NCI-H2196 (cell line): ENCODE results near the gene ODAD2.
"Not testable (repeated sequence)": the region's sequence is repeated elsewhere in the genome, so short reads cannot be mapped to it uniquely, and the experiment has no call there.

Experiments
- DNase-seq: peaks from one replicate; lab custom pipeline; 2025; ENCODE audit not compliant: unreplicated experiment; lab: John Stamatoyannopoulos, UW

ODAD2 gene

DNA sequence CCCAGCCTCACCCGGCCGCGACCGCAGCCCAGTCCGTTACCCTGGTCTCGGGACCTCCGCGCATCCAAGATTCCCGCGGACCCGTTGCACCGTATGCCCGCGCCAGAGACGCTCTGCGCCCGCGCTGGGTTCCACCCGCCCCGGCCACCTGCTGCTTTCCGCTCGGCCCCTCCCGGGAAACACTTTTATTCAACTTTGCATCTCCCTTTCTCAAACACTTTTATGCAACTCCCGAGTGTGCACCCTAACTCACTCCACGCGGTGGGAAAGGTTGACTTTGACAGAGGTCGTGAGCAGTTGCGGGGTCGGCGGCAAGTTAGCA lies at the start of gene ODAD2:
TSS of gene ODAD2 (minus strand) at position 126 of the 322 bp plus-strand sequence. CDS start 3,937 bp downstream, outside the sequence.
- no peak for DNase-seq

GRCh38 chr10:28047061-28047460 lies 48.2 kb upstream of the ODAD2 start:
- DNase-seq, result no peak

GRCh38 chr10:28046579-28046978 lies 47.7 kb upstream of the ODAD2 start:
- no peak for DNase-seq

DNA sequence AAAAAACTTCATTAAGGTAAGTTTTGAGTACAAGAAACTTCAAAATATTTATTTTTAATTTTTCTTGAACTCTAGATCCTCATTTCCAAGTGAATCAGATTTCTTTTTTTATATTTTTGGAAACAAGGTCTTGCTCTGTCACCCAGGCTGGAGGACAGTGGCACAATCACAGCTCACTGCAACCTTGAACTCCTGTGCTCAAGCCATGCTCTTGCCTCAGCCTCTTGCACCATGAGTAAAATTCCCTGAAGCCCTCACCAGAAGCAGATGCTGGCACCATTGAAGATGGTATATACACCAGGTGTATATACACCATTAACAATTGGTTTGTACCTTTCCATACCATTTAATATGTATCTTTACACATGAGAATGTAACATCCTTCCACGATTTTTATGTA lies 45.1 kb upstream of the ODAD2 start:
- DNase-seq, result no peak

DNA sequence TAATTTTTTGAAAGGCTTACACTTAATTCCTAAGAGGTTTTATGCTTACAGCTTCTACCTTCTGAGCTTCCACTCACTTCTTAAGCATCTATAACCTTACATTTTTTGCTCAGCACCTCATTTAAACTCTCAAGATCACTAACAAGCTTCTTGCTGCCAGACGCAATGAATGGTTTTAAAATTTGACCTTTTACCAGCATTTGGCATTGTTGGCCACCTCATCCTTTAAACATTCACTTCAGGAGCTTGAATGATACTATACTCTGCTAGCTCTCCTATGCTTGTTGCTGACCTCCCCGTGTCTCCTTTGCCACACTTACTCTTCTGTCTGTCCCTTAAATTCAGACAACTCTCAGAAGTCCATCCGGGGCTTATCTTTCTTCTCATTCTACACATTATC lies 37.7 kb upstream of the ODAD2 start:
- DNase-seq, result no peak

DNA sequence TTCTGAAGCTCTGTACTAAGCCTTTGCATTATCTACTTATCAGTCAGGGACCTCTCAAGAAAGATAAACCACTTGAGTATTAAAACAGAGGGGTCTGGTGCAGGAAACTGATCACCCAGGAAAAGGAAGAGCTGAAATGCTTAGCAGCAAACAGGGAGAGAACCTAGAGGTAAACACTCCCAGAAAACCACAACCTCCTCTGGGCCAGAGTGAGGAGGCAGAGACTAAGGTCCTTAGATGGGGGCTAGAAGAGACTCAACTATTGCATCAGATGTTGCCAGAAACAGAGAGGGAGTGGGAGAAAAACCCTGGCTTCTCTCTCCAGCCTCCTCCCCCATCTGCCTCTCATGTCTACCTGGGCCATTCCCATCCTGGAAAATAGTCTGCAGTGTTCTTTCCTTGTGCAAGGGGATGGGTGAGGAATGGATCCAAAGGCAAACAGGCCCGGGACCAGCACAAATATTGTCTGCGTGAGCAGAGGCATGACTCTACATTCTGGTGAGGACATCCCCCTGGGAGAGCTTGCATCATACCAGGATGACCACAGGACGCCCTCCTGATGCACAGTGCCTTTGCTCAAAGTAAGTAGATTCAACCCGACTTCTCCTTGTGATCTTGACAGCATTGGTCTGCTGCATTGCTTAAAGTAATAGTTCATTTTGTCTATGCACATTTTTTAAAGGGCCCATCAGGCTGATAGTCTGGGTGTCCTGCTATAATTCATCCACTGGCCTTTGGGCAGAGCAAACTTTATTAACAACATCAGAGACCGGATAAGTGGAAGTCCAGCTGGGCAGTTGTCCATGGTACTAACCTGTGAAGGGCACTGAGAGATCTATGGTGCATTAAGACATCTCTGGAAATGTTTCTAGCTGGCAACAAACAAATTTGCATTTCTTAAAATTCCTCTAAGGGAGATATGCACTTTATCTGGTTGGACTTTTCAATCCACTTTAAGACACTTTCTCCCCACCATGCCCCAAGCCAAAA lies 22.4 kb upstream of the ODAD2 start:
- no peak for DNase-seq

DNA sequence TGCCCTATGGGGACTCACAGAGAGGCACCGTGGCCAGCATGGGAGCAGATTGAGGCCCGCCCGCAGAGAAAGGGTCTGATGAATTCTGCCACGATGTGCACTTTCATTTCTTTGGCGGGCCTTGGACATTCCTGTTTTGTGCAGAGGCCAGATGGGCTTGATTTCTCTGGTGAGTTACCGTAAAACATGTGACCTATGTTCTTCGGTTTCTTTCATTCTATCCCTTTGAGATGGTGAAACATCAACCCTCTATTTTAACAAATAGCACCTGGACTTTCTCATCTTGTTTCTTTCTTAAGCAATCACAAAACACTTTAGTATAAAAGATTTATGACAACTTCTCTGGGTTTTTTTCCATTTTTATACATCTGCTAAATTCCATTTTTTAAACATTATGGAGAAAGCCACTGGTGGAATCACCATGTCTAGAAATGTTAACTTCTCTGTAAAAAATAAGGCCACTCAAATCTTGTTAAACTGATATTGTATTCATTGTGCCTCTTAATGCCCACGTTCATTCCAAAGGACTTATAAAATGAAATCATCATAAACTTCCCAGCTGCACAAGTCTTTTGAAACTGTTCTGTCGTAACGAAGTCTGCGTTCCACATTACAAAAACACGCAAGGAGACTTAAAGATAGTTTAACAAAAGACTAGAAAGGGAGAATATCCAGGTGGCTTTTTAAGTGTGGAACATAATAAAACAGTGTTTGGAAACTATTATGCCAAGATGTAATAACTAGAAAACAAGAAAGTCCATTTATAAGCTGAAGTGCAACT lies 21.4 kb upstream of the ODAD2 start:
- DNase-seq, result no peak

DNA sequence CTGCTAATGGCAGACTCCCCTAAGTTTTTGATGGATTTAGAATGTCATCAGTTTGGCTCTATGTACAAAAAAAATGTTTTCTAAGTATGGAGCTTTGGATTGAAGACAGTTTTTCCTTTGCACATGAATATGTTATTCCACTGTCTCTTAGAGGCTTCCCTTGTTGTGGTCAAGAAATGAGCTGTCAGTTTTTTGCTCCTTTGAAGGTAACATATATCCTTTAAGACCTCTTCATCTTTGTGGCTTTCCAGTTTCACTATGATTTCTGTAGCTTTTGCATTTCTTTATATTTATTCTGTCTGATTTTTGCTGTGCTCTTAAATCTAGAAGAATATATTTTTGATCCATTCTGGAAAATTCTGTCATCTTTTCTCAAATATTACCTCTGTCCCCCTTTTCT lies 15.8 kb upstream of the ODAD2 start:
- DNase-seq, result no peak

DNA sequence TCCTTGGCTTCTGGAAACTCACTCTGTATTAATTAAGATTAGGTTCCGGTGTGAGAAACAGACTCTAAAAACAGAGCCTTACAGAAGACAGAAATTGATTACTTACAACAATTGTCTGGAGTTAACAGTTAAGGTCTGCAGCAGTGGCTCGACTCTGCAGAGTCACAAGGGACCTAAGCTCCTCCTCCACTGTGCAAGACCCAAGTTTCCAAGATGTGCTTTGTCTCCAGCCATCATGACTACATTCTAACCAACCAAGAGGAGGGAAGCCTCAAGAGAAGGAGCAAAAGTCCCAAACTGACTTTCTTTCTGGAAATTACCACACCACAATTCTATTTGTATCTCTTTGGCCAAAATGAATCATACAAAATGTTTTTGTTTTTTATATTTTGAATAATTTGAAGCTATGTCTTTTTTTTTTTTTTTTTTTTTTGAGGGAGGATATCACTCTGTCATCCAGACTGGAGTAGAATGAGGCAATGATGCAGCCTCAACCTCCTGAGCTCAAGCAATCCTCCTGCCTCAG lies 14.2 kb upstream of the ODAD2 start:
- no peak for DNase-seq

DNA sequence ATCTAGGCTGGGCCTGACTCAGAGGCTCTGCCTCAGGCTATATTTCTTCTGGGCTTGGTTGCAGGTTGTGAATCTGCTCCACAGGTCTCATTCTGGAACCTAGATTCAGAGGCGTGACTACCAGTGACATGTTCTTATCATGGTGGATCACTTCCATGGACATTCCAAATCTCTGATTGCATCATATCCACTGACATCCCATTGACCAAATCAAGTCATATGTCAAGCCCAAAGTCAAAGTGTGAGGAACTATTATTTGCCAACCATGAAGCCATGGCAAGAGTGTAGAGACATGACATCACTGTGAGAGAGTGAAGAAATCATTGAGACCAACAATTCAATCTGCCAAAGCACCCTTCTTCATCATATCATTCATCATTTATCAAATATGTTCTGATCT lies 11.9 kb upstream of the ODAD2 start:
- no peak for DNase-seq

DNA sequence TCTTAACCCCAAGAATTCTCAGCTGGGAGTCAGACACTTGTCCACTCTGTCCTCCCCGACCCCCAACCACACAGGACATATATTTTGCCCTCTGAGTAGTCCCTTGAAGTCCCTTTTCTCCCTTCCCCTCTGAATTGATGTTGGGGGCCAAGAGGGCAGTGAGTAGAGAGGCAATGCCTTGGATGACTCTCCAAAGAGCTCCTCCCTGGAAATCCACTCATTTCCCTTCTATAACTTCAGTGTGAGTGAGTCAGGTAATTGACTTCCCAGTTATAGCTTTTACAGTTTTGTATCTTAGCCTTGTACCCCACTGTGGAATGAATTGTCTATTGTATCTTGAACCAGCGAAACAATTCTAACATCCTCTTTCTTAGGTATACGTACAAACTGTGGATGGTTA lies 9.2 kb upstream of the ODAD2 start:
- DNase-seq, result no peak

DNA sequence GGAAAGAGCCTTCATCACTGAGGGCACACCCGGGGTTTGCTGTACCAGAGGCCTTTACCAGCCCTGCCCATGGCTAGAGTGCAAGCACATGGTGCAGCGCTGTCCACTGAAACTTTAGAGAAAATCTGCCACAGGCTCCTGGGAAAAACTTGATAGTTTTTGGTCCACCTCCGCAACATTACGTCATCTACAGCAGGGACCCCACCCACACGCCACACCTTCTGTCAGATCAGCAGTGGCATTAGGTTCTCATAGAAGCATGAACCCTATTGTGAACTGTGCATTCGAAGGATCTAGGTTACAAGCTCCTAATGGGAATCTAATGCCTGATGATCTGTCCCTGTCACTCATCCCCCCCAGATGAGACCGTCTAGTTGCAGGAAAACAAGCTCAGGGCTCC lies 2.5 kb upstream of the ODAD2 start:
- DNase-seq, result no peak

- DNase-seq, result peak; percentile 12
These were observed 513 bp downstream of the ODAD2 start for GRCh38 chr10:27998178-27998953.

GRCh38 chr10:27997865-27998177 lies 1.1 kb downstream of the ODAD2 start:
- DNase-seq, result no peak

- no peak for DNase-seq
These were observed 3.6 kb downstream of the ODAD2 start for GRCh38 chr10:27995311-27995710.

GRCh38 chr10:27989357-27989756 lies 9.5 kb downstream of the ODAD2 start:
- DNase-seq, result not testable (repeated sequence)

GRCh38 chr10:27986821-27987220 lies 12.1 kb downstream of the ODAD2 start:
- DNase-seq, result peak; percentile 26

- no peak for DNase-seq
These were observed 15.9 kb downstream of the ODAD2 start for GRCh38 chr10:27982875-27983543.

DNA sequence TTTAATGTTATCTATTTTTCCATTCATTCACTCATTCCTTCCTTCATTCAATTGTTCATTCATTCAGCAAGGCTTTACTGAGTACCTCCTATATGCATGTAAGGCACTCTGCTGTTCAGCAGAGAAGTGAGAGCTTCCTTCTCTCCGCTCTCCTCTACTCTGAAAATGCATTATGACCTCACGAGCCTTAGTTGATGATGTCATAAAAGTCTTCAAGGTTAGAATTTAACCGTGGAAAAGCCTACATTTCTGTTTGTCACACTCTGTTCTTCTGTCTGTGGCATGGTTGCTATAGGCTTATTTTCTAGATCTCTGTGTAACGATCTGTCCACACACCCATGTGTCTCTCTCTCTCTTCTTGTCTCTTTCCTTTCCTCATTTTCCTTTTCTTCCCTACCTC lies 17.1 kb downstream of the ODAD2 start:
- no peak for DNase-seq

GRCh38 chr10:27970795-27971194 lies 28.1 kb downstream of the ODAD2 start:
- not testable (repeated sequence) for DNase-seq

DNA sequence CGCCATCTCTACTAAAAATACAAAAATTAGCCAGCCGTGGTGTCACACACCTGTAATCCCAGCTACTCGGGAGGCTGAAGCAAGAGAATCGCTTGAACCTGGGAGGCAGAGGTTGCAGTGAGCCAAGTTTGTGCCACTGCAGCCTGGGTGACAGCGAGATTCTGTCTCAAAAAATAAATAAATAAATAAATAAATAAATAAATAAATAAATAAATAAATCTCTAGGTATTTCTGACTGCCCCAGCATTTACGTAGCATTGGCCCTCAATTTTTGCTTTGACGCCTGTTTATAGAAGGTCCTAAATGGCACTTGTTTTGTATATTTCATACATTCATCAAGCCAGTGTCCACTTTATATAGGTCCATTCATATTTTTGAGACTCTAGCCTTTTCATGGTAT lies 28.9 kb downstream of the ODAD2 start:
- DNase-seq, result not testable (repeated sequence)
